AG09309 (cell line): ENCODE data around the gene CS.
"Not testable (repeated sequence)": the region's sequence is repeated elsewhere in the genome, so short reads cannot be mapped to it uniquely, and the experiment has no call there.

Experiments used
- DNase-seq: peaks from one replicate; pipeline ENCODE4 v3.0.0-alpha.2; 2010; ENCODE audit warnings: low read depth
- H3K4me3 ChIP-seq: 2 replicates; pipeline ENCODE4 v1.5.1; 2011; ENCODE audit warnings: mild to moderate bottlenecking, low read depth, low read length, moderate library complexity; ENCODE audit not compliant: control insufficient read depth
- CTCF ChIP-seq: IDR thresholded peaks from 2 replicates; pipeline ENCODE4 v1.5.1; 2011; ENCODE audit warnings: mild to moderate bottlenecking, low read depth, low read length, inconsistent platforms; ENCODE audit not compliant: insufficient read depth, control insufficient read depth; ENCODE audit errors: missing control alignments

CS gene

GRCh38 chr12:56297400-56297799 lies 2.7 kb downstream of the CS start:
- no peak for TF ChIP-seq CTCF
- H3K4me3 ChIP-seq = no peak overlapping the region
- DNase-seq = no peak

- DNase-seq = no peak
- H3K4me3 ChIP-seq = no peak overlapping the region
- no peak for TF ChIP-seq CTCF
Measured at GRCh38 chr12:56296295-56296694, 3.8 kb downstream of the CS start.

GRCh38 chr12:56293795-56294194 lies 6.3 kb downstream of the CS start:
- no peak for DNase-seq
- TF ChIP-seq CTCF = no peak
- no peak overlapping the region for H3K4me3 ChIP-seq

DNA sequence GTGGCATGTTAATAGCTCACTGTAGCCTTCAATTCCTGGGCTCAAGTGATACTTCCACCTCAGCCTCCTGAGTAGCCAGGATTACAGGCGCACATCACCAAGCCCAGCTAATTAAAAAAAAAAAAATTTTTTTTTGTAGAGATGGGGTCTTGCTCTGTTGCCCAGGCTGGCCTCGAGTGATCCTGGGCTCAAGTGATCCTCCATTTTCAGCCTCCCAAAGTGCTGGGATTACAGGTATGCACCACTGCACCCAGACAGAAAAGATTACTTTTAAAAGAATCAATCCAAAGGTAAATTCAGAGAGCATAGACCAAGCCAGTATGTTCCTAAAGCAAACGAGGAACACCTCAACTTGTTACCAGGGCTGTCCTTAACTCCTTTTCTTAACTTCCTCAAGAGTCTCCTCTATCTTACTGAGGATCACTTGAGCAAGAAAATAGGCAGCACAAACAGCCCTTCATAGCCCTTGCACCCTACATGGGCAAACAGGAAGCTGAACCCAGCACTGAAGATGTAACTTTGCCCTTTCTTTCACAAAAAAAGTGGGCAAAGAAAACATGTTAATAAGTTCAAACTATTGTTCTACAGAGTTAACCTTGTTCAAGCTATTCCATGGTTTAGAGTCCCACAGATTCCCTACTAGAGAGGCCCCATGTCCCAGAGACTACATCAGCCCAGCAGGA lies 11.3 kb downstream of the CS start:
- no peak for DNase-seq
- H3K4me3 ChIP-seq = no peak overlapping the region
- TF ChIP-seq CTCF = no peak

- no peak for TF ChIP-seq CTCF
- no peak for DNase-seq
- no peak overlapping the region for H3K4me3 ChIP-seq
Measured at GRCh38 chr12:56286044-56286830, 13.9 kb downstream of the CS start.

DNA sequence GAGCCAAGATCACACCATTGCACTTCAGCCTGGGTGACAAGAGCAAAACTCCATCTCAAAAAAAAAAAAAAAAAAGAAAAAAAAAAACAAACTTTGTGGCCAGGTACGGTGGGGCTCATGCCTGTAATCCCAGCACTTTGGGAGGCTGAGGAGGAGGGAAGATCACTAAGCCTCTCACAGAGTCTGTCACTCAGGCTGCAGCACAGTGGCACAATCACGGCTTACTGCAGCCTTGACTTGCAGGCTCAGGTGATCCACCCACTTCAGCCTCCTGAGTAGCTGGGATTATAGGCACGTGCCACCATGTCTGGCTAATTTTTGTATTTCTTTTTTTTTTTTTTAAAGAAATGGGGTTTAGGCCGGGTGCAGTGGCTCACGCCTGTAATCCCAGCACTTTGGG lies 15.9 kb downstream of the CS start:
- not testable (repeated sequence) for DNase-seq

GRCh38 chr12:56282579-56282978 lies 17.6 kb downstream of the CS start:
- no peak overlapping the region for H3K4me3 ChIP-seq
- no peak for TF ChIP-seq CTCF

More for the DNA sequence above, 15.9 kb downstream of the CS start:
- H3K4me3 ChIP-seq = not testable (repeated sequence)

More at GRCh38 chr12:56282579-56282978, 17.6 kb downstream of the CS start:
- no peak for DNase-seq
